A673 (cell line): ENCODE data around the gene ETV3L.

Experiments used
- EZH2 ChIP-seq: fragments of 200-600 bp; sonication (generic); IDR thresholded peaks from 2 replicates; pipeline ENCODE4 v1.6.1; 2017; ENCODE audit warnings: borderline replicate concordance, low read depth, mild to moderate bottlenecking, mixed read lengths, antibody characterized with exemption, low read length; ENCODE audit not compliant: poor library complexity, severe bottlenecking
- TF ChIP-seq, protein P1 (sequence below): fragments of 300-800, 200-600 bp; sonication (generic); conservative IDR thresholded peaks from 2 replicates; pipeline ENCODE4 v1.5.1; 2017; ENCODE audit warnings: low read depth, mild to moderate bottlenecking, antibody characterized with exemption, low read length, moderate library complexity, mixed read lengths

DNA sequence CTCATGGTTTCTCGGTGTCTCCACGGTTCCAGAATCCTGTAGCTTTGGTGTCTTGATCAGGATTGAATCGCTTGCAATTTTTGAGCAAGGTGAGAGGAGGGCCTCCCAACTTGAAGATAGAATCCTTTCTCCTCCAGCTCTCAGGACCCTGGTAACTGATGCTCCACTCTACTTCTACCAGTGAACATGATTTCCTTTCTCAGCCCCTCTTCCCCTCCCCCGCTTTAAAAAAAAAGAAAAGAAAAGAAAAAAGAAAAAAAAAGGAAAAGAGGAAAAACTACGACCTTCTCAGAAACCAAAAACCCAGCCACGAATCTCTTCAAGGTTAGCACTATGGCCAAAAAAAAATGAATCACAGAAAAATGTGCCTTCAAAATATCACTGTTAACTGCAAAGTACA, 55.3 kb downstream of the ETV3L start:
- TF ChIP-seq, protein P1, sequence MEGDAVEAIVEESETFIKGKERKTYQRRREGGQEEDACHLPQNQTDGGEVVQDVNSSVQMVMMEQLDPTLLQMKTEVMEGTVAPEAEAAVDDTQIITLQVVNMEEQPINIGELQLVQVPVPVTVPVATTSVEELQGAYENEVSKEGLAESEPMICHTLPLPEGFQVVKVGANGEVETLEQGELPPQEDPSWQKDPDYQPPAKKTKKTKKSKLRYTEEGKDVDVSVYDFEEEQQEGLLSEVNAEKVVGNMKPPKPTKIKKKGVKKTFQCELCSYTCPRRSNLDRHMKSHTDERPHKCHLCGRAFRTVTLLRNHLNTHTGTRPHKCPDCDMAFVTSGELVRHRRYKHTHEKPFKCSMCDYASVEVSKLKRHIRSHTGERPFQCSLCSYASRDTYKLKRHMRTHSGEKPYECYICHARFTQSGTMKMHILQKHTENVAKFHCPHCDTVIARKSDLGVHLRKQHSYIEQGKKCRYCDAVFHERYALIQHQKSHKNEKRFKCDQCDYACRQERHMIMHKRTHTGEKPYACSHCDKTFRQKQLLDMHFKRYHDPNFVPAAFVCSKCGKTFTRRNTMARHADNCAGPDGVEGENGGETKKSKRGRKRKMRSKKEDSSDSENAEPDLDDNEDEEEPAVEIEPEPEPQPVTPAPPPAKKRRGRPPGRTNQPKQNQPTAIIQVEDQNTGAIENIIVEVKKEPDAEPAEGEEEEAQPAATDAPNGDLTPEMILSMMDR: no peak
- no peak for TF ChIP-seq EZH2
